Neuron (in vitro differentiated cells): Measurements from ENCODE around the gene DSCAM.

Experiments
- H2AFZ ChIP-seq: one replicate; pipeline ENCODE4 v1.6.1; 2013; ENCODE audit warnings: low read depth, mild to moderate bottlenecking, inconsistent platforms, low read length, moderate library complexity
- H3K27me3 ChIP-seq: one replicate; pipeline ENCODE4 v1.6.1; 2013; ENCODE audit warnings: low read length; ENCODE audit not compliant: insufficient read depth
- H3K36me3 ChIP-seq: one replicate; pipeline ENCODE4 v1.6.1; 2013; ENCODE audit warnings: low read length; ENCODE audit not compliant: insufficient read depth
- H3K4me1 ChIP-seq: one replicate; pipeline ENCODE4 v1.6.1; 2013; ENCODE audit warnings: low read length; ENCODE audit not compliant: insufficient read depth
- H3K4me3 ChIP-seq: 2 replicates; pipeline ENCODE4 v1.5.1; 2013; ENCODE audit warnings: mild to moderate bottlenecking, low read length, moderate library complexity
- H3K9me3 ChIP-seq: one replicate; pipeline ENCODE4 v1.6.1; 2013; ENCODE audit warnings: low read length

Gene DSCAM

DNA sequence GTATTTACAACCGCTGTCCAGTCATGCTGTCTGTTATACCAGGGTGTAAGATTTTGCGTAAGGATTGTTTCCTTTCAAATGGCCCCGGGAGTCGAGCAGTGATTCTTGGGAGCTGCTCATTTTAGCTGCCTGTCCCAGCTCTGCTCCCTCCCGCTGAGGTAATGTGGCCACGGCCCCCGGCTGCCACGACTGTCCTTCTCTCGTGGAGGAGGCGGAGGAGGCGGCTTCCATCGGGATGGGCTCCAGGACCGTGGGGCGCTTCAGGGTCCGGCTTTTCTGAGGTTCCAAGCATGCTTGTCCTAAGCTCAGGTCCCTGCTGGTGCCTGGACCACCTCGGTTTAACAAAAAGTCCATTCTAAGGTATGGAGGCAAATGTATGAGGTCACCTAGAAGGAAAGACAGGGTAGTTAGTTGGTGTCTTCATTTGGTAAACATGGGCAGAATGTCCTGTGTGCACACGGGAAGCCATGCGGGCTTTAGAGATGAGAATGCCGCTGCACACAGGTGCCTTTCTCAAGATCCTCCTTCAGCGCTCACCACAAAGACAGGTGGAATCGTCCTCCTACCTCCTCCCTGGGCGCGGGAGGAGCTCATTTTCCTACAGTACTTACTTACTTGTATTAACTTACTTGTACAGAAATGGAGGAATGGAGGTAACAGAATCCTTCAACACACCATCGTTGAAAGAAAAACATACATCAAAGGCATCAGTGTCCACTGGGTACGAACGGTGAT is 833.8 kb downstream of the DSCAM start:
- Histone ChIP-seq H3K4me1 (no peaks in the 10 kb centered on the region), H2AFZ (no peak overlapping the region), H3K9me3 (no peaks in the 10 kb centered on the region), H3K4me3 (no peak overlapping the region), H3K36me3 (no peaks in the 10 kb centered on the region), H3K27me3 (no peaks in the 10 kb centered on the region)

DNA sequence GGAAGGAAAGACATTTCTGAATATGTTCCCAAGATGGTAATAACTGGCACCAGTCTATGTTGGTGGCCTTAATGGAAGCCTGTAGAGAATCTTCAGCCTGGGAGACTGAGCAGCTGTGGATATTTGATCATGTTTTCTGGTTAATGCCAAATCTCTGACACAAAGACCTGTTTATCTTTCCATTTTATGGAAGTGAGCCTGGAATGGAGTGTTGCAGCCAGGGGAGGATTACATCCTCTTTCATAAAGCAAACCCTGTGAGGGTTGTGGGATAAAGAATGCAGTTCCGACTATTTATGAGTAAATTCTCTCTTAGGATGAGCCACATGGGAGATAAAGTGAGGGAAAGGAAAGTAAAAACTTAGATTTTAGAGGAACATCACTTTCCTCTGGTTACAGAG is 835.6 kb downstream of the DSCAM start:
- Histone ChIP-seq H3K36me3 (no peaks in the 10 kb centered on the region), H3K9me3 (no peaks in the 10 kb centered on the region), H2AFZ (no peak overlapping the region), H3K4me3 (no peak overlapping the region), H3K4me1 (no peaks in the 10 kb centered on the region), H3K27me3 (no peaks in the 10 kb centered on the region)

DNA sequence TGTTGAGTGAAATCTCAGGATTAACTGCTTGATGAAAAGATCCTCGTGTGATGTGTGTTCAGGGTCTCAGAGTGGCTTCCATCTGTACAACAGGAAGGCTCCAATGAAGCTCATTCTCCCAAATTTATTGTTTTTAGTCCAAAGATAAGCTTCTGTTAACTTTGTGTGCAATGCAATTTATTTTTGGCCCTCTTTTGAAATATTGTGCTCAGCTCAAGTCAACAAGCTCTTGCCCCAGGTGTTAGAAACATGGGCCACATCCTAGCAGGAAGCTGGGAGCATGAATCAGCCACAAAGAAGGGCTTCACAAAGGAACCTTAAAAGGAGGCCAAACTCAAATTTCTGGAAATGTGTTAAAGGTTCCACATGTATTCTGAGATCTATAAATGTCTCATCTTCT is 844.0 kb downstream of the DSCAM start:
- Histone ChIP-seq H3K9me3 (no peaks in the 10 kb centered on the region), H3K36me3 (no peaks in the 10 kb centered on the region), H3K4me1 (no peaks in the 10 kb centered on the region), H3K4me3 (no peak overlapping the region), H3K27me3 (no peaks in the 10 kb centered on the region), H2AFZ (no peak overlapping the region)

DNA sequence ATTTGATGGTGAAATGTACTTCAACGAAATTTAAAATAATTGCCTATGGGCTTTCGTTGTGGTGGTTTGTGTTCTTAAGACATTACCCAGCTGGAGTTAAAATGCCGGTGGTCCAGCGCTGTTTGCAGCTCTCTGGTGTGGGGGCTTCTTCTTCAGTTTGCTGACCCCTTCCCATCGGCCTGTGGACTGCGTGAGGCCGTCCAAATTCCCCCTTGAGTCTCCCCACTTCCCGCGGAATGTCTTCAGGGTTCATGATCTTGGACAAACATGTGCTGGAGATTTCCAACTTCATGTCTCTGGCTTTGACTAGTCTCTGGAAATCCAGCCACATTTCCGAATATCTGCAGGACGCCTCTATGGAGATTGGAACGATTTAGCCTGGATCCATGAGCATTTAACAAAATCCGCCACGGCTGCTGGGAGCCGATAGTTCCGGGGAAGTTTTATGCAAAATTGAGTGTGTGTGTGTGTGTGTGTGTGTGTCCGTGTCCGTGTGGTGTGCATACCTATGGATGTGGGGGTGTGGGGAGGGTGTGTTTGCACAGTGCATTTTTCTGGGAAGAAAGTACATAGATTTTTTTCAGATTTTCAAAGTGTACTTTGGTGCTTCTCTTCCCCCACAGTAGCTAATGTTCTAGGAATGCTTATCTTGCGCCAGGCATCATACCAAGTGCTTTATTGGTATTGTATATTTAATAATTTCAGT is 862.5 kb downstream of the DSCAM start:
- no peaks in the 10 kb centered on the region for H3K4me1 ChIP-seq
- no peak overlapping the region for H3K4me3 ChIP-seq
- H2AFZ ChIP-seq: no peak overlapping the region
- H3K9me3 ChIP-seq: no peaks in the 10 kb centered on the region
- no peaks in the 10 kb centered on the region for H3K36me3 ChIP-seq
- no peaks in the 10 kb centered on the region for H3K27me3 ChIP-seq

DNA sequence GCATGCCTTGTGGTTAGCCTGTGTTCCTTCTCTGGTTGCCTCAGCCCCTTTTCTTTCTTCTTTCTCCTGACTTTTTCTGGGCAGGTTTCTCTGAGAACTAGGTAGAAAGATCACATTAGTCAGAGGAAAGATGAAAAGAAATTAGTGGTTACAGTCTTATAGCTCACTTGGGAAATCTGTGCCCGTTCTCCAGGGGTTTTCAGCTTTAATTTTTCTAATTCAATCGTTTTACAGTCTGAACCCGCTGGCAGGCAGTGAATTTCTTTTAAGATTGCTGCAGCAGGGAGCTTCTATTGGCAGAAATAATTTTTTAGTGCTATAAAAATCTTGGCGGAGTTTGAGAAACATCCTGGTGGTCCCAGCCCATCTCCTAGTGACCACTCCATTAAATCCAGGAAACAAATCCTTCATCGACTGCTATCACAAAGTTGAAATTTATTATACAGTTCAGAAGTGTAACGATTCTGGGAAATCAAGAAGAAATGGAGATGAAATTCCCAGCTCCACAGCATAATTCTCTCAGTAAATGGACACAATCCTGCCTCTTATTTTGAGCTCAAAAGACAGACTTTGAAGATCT is 866.6 kb downstream of the DSCAM start:
- Histone ChIP-seq H3K27me3 (no peaks in the 10 kb centered on the region), H3K36me3 (no peaks in the 10 kb centered on the region), H3K9me3 (no peaks in the 10 kb centered on the region), H3K4me1 (no peaks in the 10 kb centered on the region), H2AFZ (no peak overlapping the region), H3K4me3 (no peak overlapping the region)

DNA sequence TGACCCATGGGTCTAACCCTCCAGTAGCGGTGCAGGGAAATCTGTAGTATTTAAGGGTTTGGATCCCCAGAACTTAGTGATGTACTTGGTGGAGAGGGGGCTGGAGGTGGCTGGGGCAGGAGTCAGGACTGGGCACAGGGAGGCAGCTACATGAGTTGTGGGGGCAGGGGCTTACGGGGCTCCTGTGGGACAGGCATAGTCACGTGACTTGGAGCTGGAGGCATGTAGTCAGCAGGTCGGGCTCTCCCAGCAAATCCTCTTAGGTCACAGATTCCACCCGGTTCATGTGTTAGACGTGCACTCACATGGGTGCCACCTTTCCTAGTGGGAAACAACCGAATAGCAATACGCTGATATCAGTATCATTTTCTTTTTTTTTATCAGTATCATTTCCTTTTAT is 867.6 kb downstream of the DSCAM start:
- no peaks in the 10 kb centered on the region for H3K27me3 ChIP-seq

DNA sequence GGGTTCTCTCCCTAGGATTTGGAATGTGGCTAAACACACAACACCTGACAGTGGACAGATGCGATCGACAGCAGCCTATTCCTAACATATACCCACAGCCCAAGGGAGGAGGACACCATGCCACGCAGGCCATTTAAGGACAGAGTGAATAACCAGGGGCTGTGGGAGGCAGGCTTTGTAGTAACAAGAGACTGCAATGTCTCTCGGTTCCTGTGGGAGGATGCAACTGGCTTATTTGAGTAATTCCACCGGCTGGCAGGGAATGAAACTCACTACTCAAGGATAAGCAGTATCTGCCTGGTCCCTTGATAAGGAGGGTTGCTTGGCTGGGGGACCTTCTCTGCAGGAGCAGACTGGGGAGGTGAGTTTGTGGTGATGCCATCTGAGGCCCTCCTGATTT is 870.2 kb downstream of the DSCAM start:
- Histone ChIP-seq H3K27me3 (no peaks in the 10 kb centered on the region), H3K9me3 (no peaks in the 10 kb centered on the region)

More for the DNA sequence above, 867.6 kb downstream of the DSCAM start:
- H3K36me3 ChIP-seq: no peaks in the 10 kb centered on the region
- H3K9me3 ChIP-seq: no peaks in the 10 kb centered on the region
- no peaks in the 10 kb centered on the region for H3K4me1 ChIP-seq
- no peak overlapping the region for H3K4me3 ChIP-seq
- no peak overlapping the region for H2AFZ ChIP-seq

DNA sequence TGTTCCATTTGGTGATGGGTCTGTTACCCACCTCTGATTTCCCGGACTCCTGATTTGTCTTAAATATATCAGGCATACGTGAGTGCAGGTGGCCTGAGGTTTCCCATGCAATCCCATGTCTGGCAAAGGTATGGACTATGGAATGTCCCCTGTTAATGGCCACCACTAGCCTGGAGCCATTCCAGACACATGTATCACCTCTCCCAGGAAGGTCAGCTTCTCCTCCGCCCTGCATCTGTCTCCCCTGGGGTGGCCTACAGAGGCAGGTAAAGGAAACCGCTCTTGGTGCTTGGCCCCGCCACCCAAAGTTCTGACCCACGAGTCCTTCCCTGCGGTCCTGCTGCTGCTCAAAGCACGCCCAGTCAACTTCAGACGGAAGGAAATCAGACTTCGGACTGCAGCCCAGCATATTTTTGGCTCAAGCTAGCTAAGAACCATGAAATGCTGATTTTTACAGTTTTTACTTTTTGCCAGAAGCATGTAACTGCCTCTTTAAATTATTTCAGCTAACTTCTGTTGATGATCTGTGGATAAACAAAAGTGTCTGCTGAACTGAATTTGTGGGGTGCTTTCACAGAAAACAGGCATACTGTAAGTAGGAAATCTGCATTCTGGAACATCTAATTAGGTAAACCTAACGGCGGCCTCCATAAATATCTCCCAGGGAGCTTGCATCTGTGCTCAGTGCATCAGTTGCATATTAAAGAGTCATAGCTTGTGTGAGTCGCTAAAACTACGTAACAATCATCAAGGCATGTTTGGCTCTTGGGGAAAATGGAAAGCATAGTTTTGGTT is 873.8 kb downstream of the DSCAM start:
- H2AFZ ChIP-seq: no peak overlapping the region
- H3K4me1 ChIP-seq: peaks cover 12% of the 10 kb centered on the region
- no peaks in the 10 kb centered on the region for H3K36me3 ChIP-seq
- no peaks in the 10 kb centered on the region for H3K27me3 ChIP-seq
- no peaks in the 10 kb centered on the region for H3K9me3 ChIP-seq
- no peak overlapping the region for H3K4me3 ChIP-seq

More for the DNA sequence above, 870.2 kb downstream of the DSCAM start:
- no peak overlapping the region for H2AFZ ChIP-seq
- H3K36me3 ChIP-seq: no peaks in the 10 kb centered on the region
- peaks cover 9% of the 10 kb centered on the region for H3K4me1 ChIP-seq
- H3K4me3 ChIP-seq: no peak overlapping the region

DNA sequence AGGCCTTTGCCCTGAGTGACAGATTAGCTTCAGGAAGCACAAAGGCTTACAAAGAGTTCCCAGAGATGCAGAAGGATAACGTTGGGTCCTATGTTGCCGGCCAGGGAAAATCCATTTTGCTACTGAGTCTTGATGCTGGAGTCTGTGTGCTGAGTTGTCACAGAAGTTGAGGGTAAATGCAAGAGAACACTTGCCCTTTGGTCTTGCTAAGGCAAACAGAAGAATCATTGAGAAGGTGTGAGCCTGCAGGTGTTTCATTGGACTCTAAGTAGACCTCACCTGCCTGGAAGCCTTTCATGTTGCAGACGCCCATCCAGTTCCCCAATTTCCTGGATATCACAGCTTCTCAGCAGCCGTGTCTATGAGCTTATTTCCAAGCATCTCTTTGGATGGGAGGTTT is 874.5 kb downstream of the DSCAM start:
- no peak overlapping the region for H3K4me3 ChIP-seq
- H3K27me3 ChIP-seq: no peaks in the 10 kb centered on the region

DNA sequence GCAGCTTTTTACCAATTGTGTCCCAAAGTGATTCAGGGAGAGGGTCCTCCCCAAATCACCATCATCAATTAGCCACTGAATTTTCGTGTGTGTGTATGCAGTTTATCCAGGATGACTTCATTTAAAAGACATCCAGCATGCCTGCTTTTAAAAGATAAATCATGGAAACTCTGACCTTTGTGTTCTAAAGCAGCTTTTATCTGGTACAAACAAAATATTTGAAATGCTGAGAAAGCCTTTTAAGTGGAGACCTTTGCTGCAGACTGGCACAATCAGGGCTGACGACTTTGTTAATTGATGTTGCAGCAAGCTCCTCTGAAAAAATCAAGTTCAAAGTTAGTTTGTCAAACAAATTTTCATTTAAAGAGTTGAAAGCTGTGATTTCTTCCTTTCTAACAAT is 875.0 kb downstream of the DSCAM start:
- no peaks in the 10 kb centered on the region for H3K27me3 ChIP-seq
- H3K4me1 ChIP-seq: peaks cover 12% of the 10 kb centered on the region
- H2AFZ ChIP-seq: no peak overlapping the region
- no peak overlapping the region for H3K4me3 ChIP-seq
- H3K9me3 ChIP-seq: no peaks in the 10 kb centered on the region
- no peaks in the 10 kb centered on the region for H3K36me3 ChIP-seq

More for the DNA sequence above, 874.5 kb downstream of the DSCAM start:
- Histone ChIP-seq H3K9me3 (no peaks in the 10 kb centered on the region), H3K4me1 (peaks cover 12% of the 10 kb centered on the region), H2AFZ (no peak overlapping the region), H3K36me3 (no peaks in the 10 kb centered on the region)

DNA sequence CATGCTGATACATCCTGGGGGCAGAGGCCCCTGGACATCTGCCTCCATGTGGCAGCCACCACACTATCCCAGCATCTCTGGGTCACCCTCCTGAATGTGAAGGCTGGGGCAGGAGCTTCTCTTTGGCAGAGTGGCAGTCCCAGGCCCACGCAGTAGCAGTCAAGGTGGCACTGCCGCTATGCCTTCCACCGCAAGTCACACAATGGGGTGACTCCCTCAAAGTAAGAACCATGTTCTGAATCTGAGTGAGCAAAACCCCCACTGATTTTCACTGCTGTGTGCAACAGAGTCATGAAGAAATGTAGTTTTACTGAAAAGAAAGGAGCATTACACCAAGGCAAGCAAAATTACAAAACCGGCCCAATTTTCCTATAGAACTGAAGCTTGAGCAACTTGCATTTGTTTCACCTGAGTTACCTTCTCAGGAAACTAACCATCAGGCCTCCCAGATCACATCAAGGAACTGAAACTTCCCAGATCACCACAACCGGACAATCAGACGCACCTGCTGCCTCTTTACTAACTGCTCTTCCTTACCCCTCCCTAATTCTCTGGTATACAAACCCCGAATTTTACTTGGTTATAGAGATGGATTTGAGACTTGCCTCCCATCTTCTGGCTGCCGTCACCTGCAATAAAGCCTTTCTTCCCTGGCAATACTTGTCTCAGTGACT is 877.1 kb downstream of the DSCAM start:
- Histone ChIP-seq H3K4me3 (no peak overlapping the region), H2AFZ (no peak overlapping the region), H3K9me3 (no peaks in the 10 kb centered on the region), H3K36me3 (no peaks in the 10 kb centered on the region), H3K4me1 (peaks cover 12% of the 10 kb centered on the region), H3K27me3 (no peaks in the 10 kb centered on the region)

DNA sequence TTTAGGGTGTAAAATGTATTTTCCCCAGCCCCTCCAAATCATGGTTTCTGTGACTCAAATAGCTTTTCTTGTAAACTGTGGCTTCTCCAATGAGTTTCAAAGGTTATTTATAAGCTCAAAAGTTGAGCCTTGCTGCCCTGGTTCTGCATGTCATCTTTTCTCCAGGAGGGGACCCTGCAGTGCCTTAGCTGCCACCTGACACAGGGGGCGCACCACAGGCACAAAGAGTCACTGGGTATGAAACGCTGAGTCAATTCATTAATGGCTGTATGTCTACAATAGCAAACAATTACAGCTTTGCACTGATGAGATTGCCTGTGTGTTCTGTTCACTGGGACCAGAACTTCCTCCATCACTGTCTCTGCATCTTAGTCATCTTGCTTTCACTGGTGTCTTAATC is 878.9 kb downstream of the DSCAM start:
- Histone ChIP-seq H3K4me1 (peaks cover 12% of the 10 kb centered on the region), H3K36me3 (no peaks in the 10 kb centered on the region), H3K9me3 (no peaks in the 10 kb centered on the region), H3K4me3 (no peak overlapping the region), H2AFZ (no peak overlapping the region), H3K27me3 (no peaks in the 10 kb centered on the region)
